ENCODE data around the gene TAS2R42.

The TAS2R42 gene

GRCh38 chr12:11144297-11144696, 42.4 kb downstream of the TAS2R42 start:
- Histone ChIP-seq H3K36me3 (ENCODE audit: insufficient read depth, low read length) (peaks cover 3% of the 10 kb centered on the region; the same call in 1 of the 2 replicates), H3K79me2 (ENCODE audit: insufficient read depth, low read length) (peaks cover 21% of the 10 kb centered on the region), H4K20me1 (ENCODE audit: insufficient read depth, low read length) (no peaks in the 10 kb centered on the region), H3K27me3 (ENCODE audit: insufficient read depth, low read length) (no peaks in the 10 kb centered on the region), H2AFZ (ENCODE audit: low read length) (no peak overlapping the region), H3K9me3 (ENCODE audit: low read length) (peaks cover 5% of the 10 kb centered on the region; the same call in 1 of the 2 replicates), H3K4me3 (ENCODE audit: low read depth, low read length, poor library complexity, severe bottlenecking) (no peak overlapping the region), H3K4me2 (ENCODE audit: low read length) (no peak overlapping the region), H3F3A (ENCODE audit: insufficient read depth, low read length) (no peaks in the 10 kb centered on the region), H3K4me1 (ENCODE audit: insufficient read depth, low read length, severe bottlenecking) (no peaks in the 10 kb centered on the region), H3K9me2 (ENCODE audit: low read depth, low read length) (no peaks in the 10 kb centered on the region), H3K27ac (ENCODE audit: low read depth, low read length, poor library complexity, severe bottlenecking) (no peak overlapping the region), H3K9ac (ENCODE audit: low read length) (no peak overlapping the region)
- TF ChIP-seq EZH2 (IDR thresholded peaks at IDR 0.05; ENCODE audit: borderline replicate concordance, low read length) (no peak), CTCF (IDR thresholded peaks at IDR 0.05; ENCODE audit: low read length) (no peak)

GRCh38 chr12:11143352-11143751, 43.4 kb downstream of the TAS2R42 start:
- no peak overlapping the region for H3K4me3 ChIP-seq (ENCODE audit: low read depth, low read length, poor library complexity, severe bottlenecking)
- no peaks in the 10 kb centered on the region for H4K20me1 ChIP-seq (ENCODE audit: insufficient read depth, low read length)
- H3K36me3 ChIP-seq (ENCODE audit: insufficient read depth, low read length) = peaks cover 5% of the 10 kb centered on the region; the same call in 1 of the 2 replicates
- peaks cover 21% of the 10 kb centered on the region for H3K79me2 ChIP-seq (ENCODE audit: insufficient read depth, low read length)
- H3K27ac ChIP-seq (ENCODE audit: low read depth, low read length, poor library complexity, severe bottlenecking) = no peak overlapping the region
- no peak overlapping the region for H3K9ac ChIP-seq (ENCODE audit: low read length)
- H2AFZ ChIP-seq (ENCODE audit: low read length) = no peak overlapping the region
- TF ChIP-seq EZH2 (IDR thresholded peaks at IDR 0.05; ENCODE audit: borderline replicate concordance, low read length) (no peak), CTCF (IDR thresholded peaks at IDR 0.05; ENCODE audit: low read length) (no peak)
- H3F3A ChIP-seq (ENCODE audit: insufficient read depth, low read length) = no peaks in the 10 kb centered on the region
- H3K9me2 ChIP-seq (ENCODE audit: low read depth, low read length) = no peaks in the 10 kb centered on the region
- H3K4me1 ChIP-seq (ENCODE audit: insufficient read depth, low read length, severe bottlenecking) = no peaks in the 10 kb centered on the region
- H3K9me3 ChIP-seq (ENCODE audit: low read length) = peaks cover 5% of the 10 kb centered on the region; the same call in 1 of the 2 replicates
- H3K27me3 ChIP-seq (ENCODE audit: insufficient read depth, low read length) = no peaks in the 10 kb centered on the region
- H3K4me2 ChIP-seq (ENCODE audit: low read length) = no peak overlapping the region

DNA sequence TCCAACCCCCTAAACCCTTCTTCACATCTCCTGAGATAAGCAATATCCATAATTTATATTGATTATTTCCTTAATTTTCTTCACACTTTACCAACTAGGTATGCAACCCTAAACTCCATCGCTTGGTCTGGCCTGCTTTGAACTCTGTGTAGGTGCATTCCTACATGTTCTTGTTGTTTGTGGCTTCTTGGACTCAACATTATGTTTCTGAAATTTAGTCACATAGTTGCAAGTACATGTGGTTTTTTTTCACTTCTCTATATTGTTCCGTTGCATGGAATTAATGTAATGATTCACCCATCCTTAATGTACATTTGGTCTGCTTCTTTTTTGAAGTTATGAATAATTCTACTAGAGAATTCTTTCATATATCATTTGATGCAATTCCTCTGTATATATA, 50.7 kb downstream of the TAS2R42 start:
- Histone ChIP-seq H3K9me2 (ENCODE audit: low read depth, low read length) (no peaks in the 10 kb centered on the region), H3K36me3 (ENCODE audit: insufficient read depth, low read length) (peaks cover 5% of the 10 kb centered on the region; the same call in 1 of the 2 replicates), H4K20me1 (ENCODE audit: insufficient read depth, low read length) (no peaks in the 10 kb centered on the region), H3K9ac (ENCODE audit: low read length) (no peak overlapping the region), H3K4me2 (ENCODE audit: low read length) (no peak overlapping the region), H3K79me2 (ENCODE audit: insufficient read depth, low read length) (peaks cover 14% of the 10 kb centered on the region), H3K4me1 (ENCODE audit: insufficient read depth, low read length, severe bottlenecking) (no peaks in the 10 kb centered on the region), H3K27me3 (ENCODE audit: insufficient read depth, low read length) (no peaks in the 10 kb centered on the region), H3K27ac (ENCODE audit: low read depth, low read length, poor library complexity, severe bottlenecking) (no peak overlapping the region), H2AFZ (ENCODE audit: low read length) (no peak overlapping the region), H3F3A (ENCODE audit: insufficient read depth, low read length) (no peaks in the 10 kb centered on the region), H3K4me3 (ENCODE audit: low read depth, low read length, poor library complexity, severe bottlenecking) (no peak overlapping the region), H3K9me3 (ENCODE audit: low read length) (no peaks in the 10 kb centered on the region; the same call in 1 of the 2 replicates)
- TF ChIP-seq CTCF (IDR thresholded peaks at IDR 0.05; ENCODE audit: low read length) (no peak), EZH2 (IDR thresholded peaks at IDR 0.05; ENCODE audit: borderline replicate concordance, low read length) (no peak)

Data from OCI-LY1 (cell line).